ENCODE results near the gene CCDC150. TPM values are rescaled to one million over a fixed set of nuclear protein-coding genes. Genes with fewer than 3 reads are reported as not detected.

Gene CCDC150
- total and polyA plus RNA-seq, 2 of the 8 experiments (the other 6 are each of a cell fraction or from before 2014, with no cell fraction given): 8.3 to 31.9 TPM

DNA sequence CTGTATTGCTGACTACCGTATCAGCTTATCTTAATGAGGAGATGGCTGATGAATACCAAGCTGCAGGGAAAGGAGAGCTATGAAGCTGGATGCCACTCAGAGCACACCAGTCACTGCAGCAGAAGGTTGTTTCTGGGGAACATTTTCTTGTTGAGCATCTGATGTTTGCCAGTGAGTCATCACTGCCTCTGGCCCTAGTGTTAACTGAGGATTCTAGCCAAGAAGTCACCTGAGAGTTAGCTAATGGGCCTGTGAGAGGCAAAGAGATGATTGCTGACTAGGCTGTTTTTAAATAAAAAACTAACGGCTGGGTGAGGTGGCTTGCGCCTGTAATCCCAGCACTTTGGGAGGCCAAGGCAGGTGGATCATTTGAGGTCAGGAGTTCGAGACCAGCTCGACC lies 37.9 kb downstream of the CCDC150 start:
- whole genome bisulfite sequencing, 2 experiments (ENCODE audit: extremely low coverage in 1 of 2, insufficient coverage in 1 of 2, insufficient read length in 1 of 2, insufficient replicate concordance in 2 of 2, low coverage in 1 of 2, low lambda C conversion rate in 2 of 2, missing lambda C conversion rate in 1 of 2): 92% methylated on average over 5 of the region's 5 CpGs; no CpG with 5 or more reads in 1 of the 2 experiments

More for the DNA sequence above, 37.9 kb downstream of the CCDC150 start:
- no peak overlapping the region for H3K23ac ChIP-seq (ENCODE audit: insufficient read length)
- CTCF ChIA-PET (ENCODE audit: partially characterized antibody): no interaction called here
- H3K56ac ChIP-seq (replicated peaks; ENCODE audit: insufficient read length, low read depth, low read length): no peak overlapping the region
- no peak for DNase-seq (ENCODE audit: low read depth in 1 of 2, low spot score in 2 of 2)
- no peaks in the 10 kb centered on the region for H4K20me1 ChIP-seq (replicated peaks in 1 of 2; ENCODE audit: control insufficient read depth in 1 of 2, insufficient read depth in 2 of 2, low read length in 2 of 2)
- FAIRE-seq: no peak
- H2BK12ac ChIP-seq (ENCODE audit: low read depth, low read length): no peak overlapping the region
- H3K27me3 ChIP-seq (replicated peaks in 1 of 4; ENCODE audit: control insufficient read depth in 3 of 4, extremely low read depth in 1 of 4, insufficient read depth in 3 of 4, low read length in 3 of 4): no peaks in the 10 kb centered on the region
- H3K79me1 ChIP-seq (ENCODE audit: low read depth, low read length): no peaks in the 10 kb centered on the region
- no peak overlapping the region for H3K18ac ChIP-seq (ENCODE audit: extremely low read depth, low read length)
- H3K4ac ChIP-seq (replicated peaks; ENCODE audit: insufficient read length, low read depth, low read length): no peak overlapping the region
- no peak overlapping the region for H3K9ac ChIP-seq (replicated peaks in 1 of 4; ENCODE audit: extremely low read depth in 1 of 4, low read depth in 3 of 4, low read length in 3 of 4)
- H4K8ac ChIP-seq (ENCODE audit: extremely low read depth, insufficient read depth, low read length): no peak overlapping the region
- no peaks in the 10 kb centered on the region for H3K4me1 ChIP-seq (replicated peaks in 1 of 4; ENCODE audit: control insufficient read depth in 3 of 4, insufficient read depth in 4 of 4, low read length in 3 of 4)
- no peaks in the 10 kb centered on the region for H3K9me3 ChIP-seq (ENCODE audit: insufficient read depth in 2 of 2, low read depth in 1 of 2, low read length in 1 of 2)
- H3K4me3 ChIP-seq (ENCODE audit: extremely low read depth in 1 of 4, insufficient read depth in 2 of 4, low read depth in 3 of 4, low read length in 4 of 4): no peak overlapping the region
- no peak overlapping the region for H2BK120ac ChIP-seq (replicated peaks; ENCODE audit: low read depth, low read length)
- H2BK20ac ChIP-seq (ENCODE audit: low read length): no peak overlapping the region
- no peak overlapping the region for H3K14ac ChIP-seq (ENCODE audit: insufficient read length)
- no peak overlapping the region for H3K27ac ChIP-seq (ENCODE audit: low read depth, low read length)
- H4K91ac ChIP-seq (replicated peaks; ENCODE audit: insufficient read length, low read length): no peak overlapping the region
- H2BK5ac ChIP-seq (ENCODE audit: low read depth, low read length): no peak overlapping the region
- no peak overlapping the region for H3K4me2 ChIP-seq (ENCODE audit: insufficient read depth in 1 of 2, low read depth in 2 of 2, low read length in 2 of 2)
- POLR2A ChIA-PET (ENCODE audit: partially characterized antibody): no interaction called here
- no peaks in the 10 kb centered on the region for H3K23me2 ChIP-seq (ENCODE audit: low read depth, low read length)
- no peaks in the 10 kb centered on the region for H3K79me2 ChIP-seq (ENCODE audit: control insufficient read depth in 1 of 2, insufficient read depth in 2 of 2, low read length in 2 of 2)
- H2AK5ac ChIP-seq (ENCODE audit: low read depth, low read length): no peak overlapping the region
- H4K5ac ChIP-seq (ENCODE audit: insufficient read length, low read depth, low read length): no peak overlapping the region
- no peak overlapping the region for H2AFZ ChIP-seq (ENCODE audit: low read length)
- no peak overlapping the region for H2BK15ac ChIP-seq (ENCODE audit: low read length)
- TF ChIP-seq MAFK (IDR thresholded peaks at IDR 0.05; ENCODE audit: low read depth, low read length) (0 out of 2 replicates have a peak, but pooled peaks have one; percentile 14), EGR1 (IDR thresholded peaks at IDR 0.05; ENCODE audit: borderline replicate concordance, low read depth, low read length) (no peak)
- peaks cover 0 to 43% (median 21%) of the 10 kb centered on the region in 4 experiments; a peak in 6 of 8 replicates for H3K36me3 ChIP-seq (ENCODE audit: control insufficient read depth in 2 of 4, insufficient read depth in 4 of 4, low read length in 3 of 4)
